Activated CD4-positive, alpha-beta memory T cell treated with anti-CD3 and anti-CD28 coated beads for 36 hours (primary cell): ENCODE measurements around the gene APOL1. TPM values are rescaled to one million over a fixed set of nuclear protein-coding genes. Genes with fewer than 3 reads are reported as not detected.
"Not testable (repeated sequence)": the region's sequence is repeated elsewhere in the genome, so short reads cannot be mapped to it uniquely, and the experiment has no call there.

Experiments used
- CTCF ChIA-PET: fragments of 350-600 bp; sonication (Branson Sonifier 250); formaldehyde crosslinking; loops from one replicate; lab custom pipeline; 2021; ENCODE audit warnings: antibody characterized with exemption, inconsistent platforms; lab: Charles Lee
- POLR2A ChIA-PET: fragments of 350-600 bp; sonication (Branson Sonifier 250); formaldehyde crosslinking; loops from one replicate; lab custom pipeline; 2021; ENCODE audit warnings: antibody characterized with exemption; lab: Charles Lee
- DNase-seq: peaks from one replicate; pipeline ENCODE4 v3.0.0-alpha.2; 2020
- H3K27ac Mint-ChIP-seq: one replicate; pipeline ENCODE4 v1.8.0; 2021; ENCODE audit warnings: mixed read lengths
- H3K27me3 Mint-ChIP-seq: one replicate; pipeline ENCODE4 v1.8.0; 2021; ENCODE audit warnings: mixed read lengths
- H3K36me3 Mint-ChIP-seq: one replicate; pipeline ENCODE4 v1.8.0; 2021; ENCODE audit warnings: mixed read lengths
- H3K4me1 Mint-ChIP-seq: one replicate; pipeline ENCODE4 v1.8.0; 2021; ENCODE audit warnings: low read depth, mixed read lengths
- H3K4me3 Mint-ChIP-seq: one replicate; pipeline ENCODE4 v1.8.0; 2021; ENCODE audit warnings: mild to moderate bottlenecking, mixed read lengths
- H3K9me3 Mint-ChIP-seq: one replicate; pipeline ENCODE4 v1.8.0; 2021; ENCODE audit warnings: mixed read lengths
- intact Hi-C: fragments of 100-400 bp; cut with micrococcal nuclease; formaldehyde crosslinking; loops from one replicate; pipeline ENCODE4 v1.15.1; 2023
- total RNA-seq, 2 experiments: library from RNA; stranded (reverse); gene quantifications; one replicate each; pipeline ENCODE4 v1.2.3, GENCODE V29; 2021

Gene APOL1
- total RNA-seq, 2 experiments from 2014 or later = 44.7 to 46.3 TPM

- Mint-ChIP-seq H3K9me3 (no peaks in the 10 kb centered on the region), H3K27me3 (no peaks in the 10 kb centered on the region), H3K4me1 (peaks cover 54% of the 10 kb centered on the region), H3K36me3 (peaks cover 65% of the 10 kb centered on the region), H3K4me3 (peak overlapping the region; percentile 17), H3K27ac (peak overlapping the region; percentile 79)
- intact Hi-C loops = loop anchor here (5.0 kb wide), 1 partner anchor 37 kb away; no protein-coding TSS in a partner anchor
- CTCF ChIA-PET = interaction anchor here (0.8 to 2.8 kb wide), 5 partner anchors 19 to 228 kb away, joined by 3 to 6 read pairs (median 4); partner anchors contain the start of gene APOL2
- POLR2A ChIA-PET = interaction anchor here (0.9 to 1.2 kb wide), 2 partner anchors 19 to 20 kb away, joined by 3 to 4 read pairs; partner anchors contain the start of gene APOL2
- peak; percentile 76 for DNase-seq
Observed at GRCh38 chr22:36258701-36259614, 6.0 kb downstream of the APOL1 start.

- peaks cover 46% of the 10 kb centered on the region for H3K4me1 Mint-ChIP-seq
- H3K4me3 Mint-ChIP-seq = no peak overlapping the region
- H3K9me3 Mint-ChIP-seq = no peaks in the 10 kb centered on the region
- peak overlapping the region; percentile 28 for H3K27ac Mint-ChIP-seq
- no peak for DNase-seq
- H3K36me3 Mint-ChIP-seq = peaks cover 65% of the 10 kb centered on the region
- intact Hi-C loops = loop anchor here (5.0 kb wide), 1 partner anchor 37 kb away; no protein-coding TSS in a partner anchor
- CTCF ChIA-PET = interaction anchor here (0.8 to 2.8 kb wide), 3 partner anchors 20 to 227 kb away, joined by 3 to 6 read pairs (median 3); partner anchors contain the start of gene APOL2
- no peaks in the 10 kb centered on the region for H3K27me3 Mint-ChIP-seq
- POLR2A ChIA-PET = interaction anchor here (1.2 kb wide), 1 partner anchor 21 kb away, joined by 4 read pairs; the partner anchor contains the start of gene APOL2
Observed at GRCh38 chr22:36259615-36260300, 6.8 kb downstream of the APOL1 start.

- Mint-ChIP-seq H3K4me1 (peaks cover 28% of the 10 kb centered on the region), H3K36me3 (peaks cover 69% of the 10 kb centered on the region)
- DNase-seq, intact Hi-C loops, H3K4me3 Mint-ChIP-seq, H3K9me3 Mint-ChIP-seq, POLR2A ChIA-PET, H3K27ac Mint-ChIP-seq, H3K27me3 Mint-ChIP-seq: not testable (repeated sequence)
- CTCF ChIA-PET = interaction anchor here (0.8 to 2.8 kb wide), 2 partner anchors 14 to 225 kb away, joined by 4 to 6 read pairs; no protein-coding TSS in a partner anchor
Observed at GRCh38 chr22:36261675-36262074, 8.7 kb downstream of the APOL1 start.

GRCh38 chr22:36262307-36262706, 9.4 kb downstream of the APOL1 start:
- H3K27me3 Mint-ChIP-seq, H3K9me3 Mint-ChIP-seq, CTCF ChIA-PET, H3K27ac Mint-ChIP-seq, intact Hi-C loops, DNase-seq, POLR2A ChIA-PET, H3K4me3 Mint-ChIP-seq: not testable (repeated sequence)
- H3K36me3 Mint-ChIP-seq = peaks cover 70% of the 10 kb centered on the region
- H3K4me1 Mint-ChIP-seq = peaks cover 23% of the 10 kb centered on the region

GRCh38 chr22:36263216-36263673, 10.3 kb downstream of the APOL1 start:
- H3K27me3 Mint-ChIP-seq, H3K9me3 Mint-ChIP-seq, DNase-seq, H3K27ac Mint-ChIP-seq, intact Hi-C loops, POLR2A ChIA-PET, CTCF ChIA-PET, H3K4me3 Mint-ChIP-seq: not testable (repeated sequence)
- Mint-ChIP-seq H3K4me1 (peaks cover 17% of the 10 kb centered on the region), H3K36me3 (peaks cover 65% of the 10 kb centered on the region)

GRCh38 chr22:36263886-36264664, 11.1 kb downstream of the APOL1 start:
- H3K9me3 Mint-ChIP-seq, POLR2A ChIA-PET, intact Hi-C loops, H3K27ac Mint-ChIP-seq, DNase-seq, H3K4me3 Mint-ChIP-seq, H3K27me3 Mint-ChIP-seq, H3K4me1 Mint-ChIP-seq: not testable (repeated sequence)
- CTCF ChIA-PET = interaction anchor here (1.9 kb wide), 1 partner anchor 22 kb away, joined by 5 read pairs; no protein-coding TSS in a partner anchor
- H3K36me3 Mint-ChIP-seq = peaks cover 57% of the 10 kb centered on the region

- H3K36me3 Mint-ChIP-seq = peaks cover 37% of the 10 kb centered on the region
- no peaks in the 10 kb centered on the region for H3K9me3 Mint-ChIP-seq
- no peak overlapping the region for H3K4me3 Mint-ChIP-seq
- DNase-seq = no peak
- H3K4me1 Mint-ChIP-seq = peaks cover 2% of the 10 kb centered on the region
- POLR2A ChIA-PET = no interaction called here
- intact Hi-C loops = no loop called here
- H3K27me3 Mint-ChIP-seq = no peaks in the 10 kb centered on the region
- H3K27ac Mint-ChIP-seq = no peak overlapping the region
- CTCF ChIA-PET = no interaction called here
Observed at GRCh38 chr22:36267058-36267457, 14.1 kb downstream of the APOL1 start.

GRCh38 chr22:36267896-36268485, 15.1 kb downstream of the APOL1 start:
- no peak overlapping the region for H3K4me3 Mint-ChIP-seq
- intact Hi-C loops = no loop called here
- CTCF ChIA-PET = no interaction called here
- POLR2A ChIA-PET = no interaction called here
- H3K4me1 Mint-ChIP-seq = no peaks in the 10 kb centered on the region
- no peaks in the 10 kb centered on the region for H3K27me3 Mint-ChIP-seq
- H3K27ac Mint-ChIP-seq = no peak overlapping the region
- no peak for DNase-seq
- no peaks in the 10 kb centered on the region for H3K9me3 Mint-ChIP-seq
- peaks cover 30% of the 10 kb centered on the region for H3K36me3 Mint-ChIP-seq

- H3K36me3 Mint-ChIP-seq, DNase-seq, POLR2A ChIA-PET, H3K27me3 Mint-ChIP-seq, H3K9me3 Mint-ChIP-seq, intact Hi-C loops, H3K4me3 Mint-ChIP-seq, H3K27ac Mint-ChIP-seq: not testable (repeated sequence)
- peaks cover 11% of the 10 kb centered on the region for H3K4me1 Mint-ChIP-seq
- CTCF ChIA-PET = interaction anchor here (3.0 kb wide), 1 partner anchor 15 kb away, joined by 11 read pairs; no protein-coding TSS in a partner anchor
Observed at GRCh38 chr22:36271231-36271630, 18.3 kb downstream of the APOL1 start.

GRCh38 chr22:36271951-36272350, 19.0 kb downstream of the APOL1 start:
- POLR2A ChIA-PET, H3K4me3 Mint-ChIP-seq, intact Hi-C loops, DNase-seq, H3K9me3 Mint-ChIP-seq, H3K27me3 Mint-ChIP-seq, H3K27ac Mint-ChIP-seq, H3K36me3 Mint-ChIP-seq: not testable (repeated sequence)
- CTCF ChIA-PET = interaction anchor here (0.7 to 3.0 kb wide), 2 partner anchors 15 to 206 kb away, joined by 3 to 11 read pairs; no protein-coding TSS in a partner anchor
- peaks cover 16% of the 10 kb centered on the region for H3K4me1 Mint-ChIP-seq

GRCh38 chr22:36274531-36274930, 21.6 kb downstream of the APOL1 start:
- H3K36me3 Mint-ChIP-seq = peaks cover 4% of the 10 kb centered on the region
- ChIA-PET CTCF (interaction anchor here (1.0 to 5.3 kb wide), 5 partner anchors 12 to 212 kb away, joined by 3 to 44 read pairs (median 4); no protein-coding TSS in a partner anchor), POLR2A (interaction anchor here (0.6 kb wide), 1 partner anchor 141 kb away, joined by 3 read pairs; no protein-coding TSS in a partner anchor)
- DNase-seq = no peak
- H3K27ac Mint-ChIP-seq = no peak overlapping the region
- H3K27me3 Mint-ChIP-seq = no peaks in the 10 kb centered on the region
- peaks cover 37% of the 10 kb centered on the region for H3K4me1 Mint-ChIP-seq
- no peaks in the 10 kb centered on the region for H3K9me3 Mint-ChIP-seq
- intact Hi-C loops = no loop called here
- no peak overlapping the region for H3K4me3 Mint-ChIP-seq
